Endothelial cell of umbilical vein (primary cell): Measurements from ENCODE around the gene PCNX1. TPM values are rescaled to one million over a fixed set of nuclear protein-coding genes. Genes with fewer than 3 reads are reported as not detected.

Experiments
- BruUV-seq: library from RNA; stranded (reverse); fragments of 400-500 nt; replicated peaks from 2 replicates; lab custom pipeline; 2021; lab: Mats Ljungman, UMichigan
- CTCF ChIA-PET: fragments of 300-600, 350-600 bp; sonication (Branson Sonifier 250); formaldehyde crosslinking; loops from one replicate; lab custom pipeline; 2021; ENCODE audit warnings: antibody characterized with exemption, inconsistent platforms; lab: Charles Lee
- POLR2A ChIA-PET: fragments of 300-600, 350-600 bp; sonication (Branson Sonifier 250); formaldehyde crosslinking; loops from one replicate; lab custom pipeline; 2021; ENCODE audit warnings: antibody characterized with exemption, inconsistent platforms; lab: Charles Lee
- DNase-seq: peaks from one replicate; pipeline ENCODE4 v3.0.0-alpha.2; 2011; ENCODE audit warnings: low read depth, low spot score
- FAIRE-seq: peaks from 2 replicates; lab custom pipeline; 2011; peaks lifted over from hg19 to GRCh38; lab: Jason Lieb, UNC
- H2AFZ ChIP-seq: 2 replicates; pipeline ENCODE4 v1.6.0; 2012; ENCODE audit warnings: low read depth, low read length, control low read depth, inconsistent platforms
- H3K27ac ChIP-seq: 2 replicates; pipeline ENCODE4 v1.5.1; 2011; ENCODE audit warnings: low read depth, mild to moderate bottlenecking, control low read depth, low read length, moderate library complexity; ENCODE audit not compliant: insufficient read depth
- H3K27me3 ChIP-seq, 2 experiments: 2 replicates each; pipeline versions ENCODE4 v1.6.0 to v1.6.1; 2011; ENCODE audit warnings: low read length in 2 of 2, mixed read lengths in 1 of 2; ENCODE audit not compliant: control insufficient read depth in 2 of 2, insufficient read depth in 2 of 2
- H3K36me3 ChIP-seq, 2 experiments: 2 replicates in 1 of 2; 3 replicates in 1 of 2; pipeline ENCODE4 v1.5.1; 2011; ENCODE audit warnings: low read length in 2 of 2, mild to moderate bottlenecking in 1 of 2, moderate library complexity in 1 of 2; ENCODE audit not compliant: control insufficient read depth in 2 of 2, insufficient read depth in 2 of 2; ENCODE audit errors: extremely low read depth in 1 of 2
- H3K4me1 ChIP-seq: 3 replicates; pipeline ENCODE4 v1.5.1; 2011; ENCODE audit warnings: mild to moderate bottlenecking, low read length; ENCODE audit not compliant: control insufficient read depth, insufficient read depth; ENCODE audit errors: extremely low read depth
- H3K4me2 ChIP-seq: 2 replicates; pipeline ENCODE4 v1.6.1; 2011; ENCODE audit warnings: low read length, control low read depth, mixed read lengths; ENCODE audit not compliant: insufficient read depth
- H3K4me3 ChIP-seq, 3 experiments: fragments of 200-600 bp in 1 of 3; sonication (generic), shearing (Covaris generic) in 1 of 3; replicated peaks in 1 of 3; 2 replicates each; pipeline ENCODE4 v1.5.1; 2011 to 2016; ENCODE audit warnings: control low read depth in 3 of 3, low read length in 3 of 3, mild to moderate bottlenecking in 2 of 3, inconsistent platforms in 1 of 3, low read depth in 1 of 3, moderate library complexity in 1 of 3; ENCODE audit not compliant: insufficient read depth in 1 of 3
- H3K79me2 ChIP-seq: 2 replicates; pipeline ENCODE4 v1.6.0; 2012; ENCODE audit warnings: low read length, inconsistent platforms; ENCODE audit not compliant: control insufficient read depth, insufficient read depth
- H3K9ac ChIP-seq: replicated peaks from 2 replicates; pipeline ENCODE3; 2011; ENCODE audit warnings: low read length, control low read depth; ENCODE audit not compliant: insufficient read depth; ENCODE audit errors: extremely low read depth
- H3K9me1 ChIP-seq: replicated peaks from 3 replicates; pipeline ENCODE4 v1.6.0; 2011; ENCODE audit warnings: mild to moderate bottlenecking, low read length; ENCODE audit not compliant: control insufficient read depth, insufficient read depth; ENCODE audit errors: extremely low read depth
- H3K9me3 ChIP-seq: replicated peaks from 2 replicates; pipeline ENCODE4 v1.5.1; 2012; ENCODE audit warnings: low read length, inconsistent platforms; ENCODE audit not compliant: control insufficient read depth, insufficient read depth
- H4K20me1 ChIP-seq: replicated peaks from 2 replicates; pipeline ENCODE3; 2011; ENCODE audit warnings: mild to moderate bottlenecking, low read length; ENCODE audit not compliant: control insufficient read depth, insufficient read depth; ENCODE audit errors: extremely low read depth
- EZH2 ChIP-seq: IDR thresholded peaks from 2 replicates; pipeline ENCODE4 v1.6.1; 2012; ENCODE audit warnings: borderline replicate concordance, low read depth, mild to moderate bottlenecking, moderate library complexity, low read length, inconsistent platforms; ENCODE audit not compliant: severe bottlenecking
- FOS ChIP-seq: IDR thresholded peaks from 2 replicates; pipeline ENCODE4 v1.6.1; 2011; ENCODE audit warnings: mild to moderate bottlenecking, low read length, moderate library complexity, borderline replicate concordance; ENCODE audit not compliant: insufficient read depth
- GATA2 ChIP-seq: IDR thresholded peaks from 2 replicates; pipeline ENCODE4 v1.7.0; 2011; ENCODE audit warnings: low read depth, mild to moderate bottlenecking, moderate library complexity, mixed read lengths, low read length; ENCODE audit not compliant: insufficient read length, insufficient read depth
- JUN ChIP-seq: IDR thresholded peaks from 2 replicates; pipeline ENCODE4 v1.6.1; 2011; ENCODE audit warnings: borderline replicate concordance, low read depth; ENCODE audit not compliant: insufficient read length, insufficient read depth
- MYC ChIP-seq: IDR thresholded peaks from one replicate; pipeline ENCODE4 v1.6.1; 2011; ENCODE audit warnings: mild to moderate bottlenecking, low read depth, low read length
- POLR2A ChIP-seq: IDR thresholded peaks from 2 replicates; pipeline ENCODE4 v1.6.1; 2012; ENCODE audit warnings: low read depth, mild to moderate bottlenecking, control low read depth, low read length
- POLR2AphosphoS5 ChIP-seq: IDR thresholded peaks from 2 replicates; pipeline ENCODE4 v1.6.1; 2012; ENCODE audit warnings: low read depth, mild to moderate bottlenecking, control low read depth, low read length, moderate library complexity; ENCODE audit not compliant: insufficient read depth
- dilution Hi-C: fragments of 300-500 bp; cut with MboI; formaldehyde crosslinking; loops from one replicate; pipeline ENCODE4 v1.15.0; 2019; ENCODE audit warnings: low sequenced_read_pairs; ENCODE audit not compliant: extremely low pct_ligation_motif_present
- intact Hi-C: fragments of 100-400 bp; cut with micrococcal nuclease; formaldehyde crosslinking; loops from one replicate; pipeline ENCODE4 v1.10.0; 2022
- polyA plus RNA-seq, 4 experiments: library from polyadenylated mRNA; depleted of rRNA in 3 of 4; stranded (reverse) in 3 of 4; unstranded in 1 of 4; fragments of >200 nt; gene quantifications; 2 replicates each; pipeline versions ENCODE4 v1.2.1 to v1.2.3, GENCODE V29; 2011 to 2012; ENCODE audit warnings: missing spikeins in 1 of 4
- total RNA-seq: library from RNA; stranded (reverse); gene quantifications from 2 replicates; pipeline ENCODE4 v1.2.3, GENCODE V29; 2021
- TF ChIP-seq, protein P1 (sequence below), 2 donors: IDR thresholded peaks; 1 replicate in 1 of 2; 2 replicates in 1 of 2; pipeline ENCODE4 v1.5.1; 2011; ENCODE audit warnings: low read length in 2 of 2, mild to moderate bottlenecking in 2 of 2, moderate library complexity in 2 of 2, control low read depth in 1 of 2, inconsistent platforms in 1 of 2, low read depth in 1 of 2; ENCODE audit not compliant: insufficient read depth in 1 of 2; ENCODE audit errors: extremely low read depth in 1 of 2
- TF ChIP-seq, protein P2 (sequence below): IDR thresholded peaks from 2 replicates; pipeline ENCODE4 v1.6.1; 2011; ENCODE audit not compliant: insufficient read depth, insufficient read length

The PCNX1 gene
- total and polyA plus RNA-seq, 2 donors (not counting 3 experiments of a cell fraction or from before 2014, with no cell fraction given) = 21.4 to 40.5 TPM

DNA sequence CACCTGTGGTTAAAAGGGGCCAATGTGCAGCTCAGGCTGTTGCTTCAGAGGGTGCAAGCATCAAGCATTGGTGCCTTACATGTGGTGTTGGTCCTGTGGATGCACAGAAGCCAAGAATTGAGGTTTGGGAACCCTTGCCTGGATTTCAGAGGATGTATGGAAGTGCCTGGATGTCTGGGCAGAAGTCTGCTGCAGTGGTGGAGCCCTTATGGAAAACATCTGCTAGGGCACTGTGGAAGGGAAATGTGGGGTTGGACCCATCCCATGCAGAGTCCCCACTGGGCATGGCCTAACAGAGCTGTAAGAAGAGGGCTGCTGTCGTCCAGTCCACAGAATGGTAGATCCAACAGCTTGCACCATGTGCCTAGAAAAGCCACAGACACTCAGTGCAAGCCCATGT is 36.6 kb downstream of the PCNX1 start:
- H3K9ac ChIP-seq = no peak overlapping the region
- FAIRE-seq = no peak
- no peak for DNase-seq
- no peak overlapping the region for H2AFZ ChIP-seq
- no peaks in the 10 kb centered on the region for H3K4me1 ChIP-seq
- dilution Hi-C loops = no loop called here
- POLR2A ChIA-PET = no interaction called here
- H3K27ac ChIP-seq = no peak overlapping the region
- BruUV-seq = no TSS peak
- CTCF ChIA-PET = interaction anchor here (0.9 kb wide), 1 partner anchor 38 kb away, joined by 3 read pairs; no protein-coding TSS in a partner anchor
- intact Hi-C loops = no loop called here
- no peak overlapping the region for H3K4me3 ChIP-seq
- no peaks in the 10 kb centered on the region for H3K9me3 ChIP-seq
- peaks cover 10% of the 10 kb centered on the region for H3K79me2 ChIP-seq
- no peaks in the 10 kb centered on the region for H3K27me3 ChIP-seq
- no peaks in the 10 kb centered on the region for H4K20me1 ChIP-seq
- TF ChIP-seq, protein P1, sequence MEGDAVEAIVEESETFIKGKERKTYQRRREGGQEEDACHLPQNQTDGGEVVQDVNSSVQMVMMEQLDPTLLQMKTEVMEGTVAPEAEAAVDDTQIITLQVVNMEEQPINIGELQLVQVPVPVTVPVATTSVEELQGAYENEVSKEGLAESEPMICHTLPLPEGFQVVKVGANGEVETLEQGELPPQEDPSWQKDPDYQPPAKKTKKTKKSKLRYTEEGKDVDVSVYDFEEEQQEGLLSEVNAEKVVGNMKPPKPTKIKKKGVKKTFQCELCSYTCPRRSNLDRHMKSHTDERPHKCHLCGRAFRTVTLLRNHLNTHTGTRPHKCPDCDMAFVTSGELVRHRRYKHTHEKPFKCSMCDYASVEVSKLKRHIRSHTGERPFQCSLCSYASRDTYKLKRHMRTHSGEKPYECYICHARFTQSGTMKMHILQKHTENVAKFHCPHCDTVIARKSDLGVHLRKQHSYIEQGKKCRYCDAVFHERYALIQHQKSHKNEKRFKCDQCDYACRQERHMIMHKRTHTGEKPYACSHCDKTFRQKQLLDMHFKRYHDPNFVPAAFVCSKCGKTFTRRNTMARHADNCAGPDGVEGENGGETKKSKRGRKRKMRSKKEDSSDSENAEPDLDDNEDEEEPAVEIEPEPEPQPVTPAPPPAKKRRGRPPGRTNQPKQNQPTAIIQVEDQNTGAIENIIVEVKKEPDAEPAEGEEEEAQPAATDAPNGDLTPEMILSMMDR (IDR thresholded peaks at IDR 0.05; ENCODE audit: extremely low read depth in 1 of 2, insufficient read depth in 1 of 2, low read depth in 1 of 2, low read length in 2 of 2) = no peak
- TF ChIP-seq FOS (no peak), EZH2 (no peak), GATA2 (no peak), POLR2AphosphoS5 (no peak), JUN (no peak), POLR2A (no peak), MYC (no peak)
- TF ChIP-seq, protein P2, sequence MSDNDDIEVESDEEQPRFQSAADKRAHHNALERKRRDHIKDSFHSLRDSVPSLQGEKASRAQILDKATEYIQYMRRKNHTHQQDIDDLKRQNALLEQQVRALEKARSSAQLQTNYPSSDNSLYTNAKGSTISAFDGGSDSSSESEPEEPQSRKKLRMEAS = no peak
- H3K9me1 ChIP-seq = no peaks in the 10 kb centered on the region
- peaks cover 0 to 2% of the 10 kb centered on the region in 2 experiments for H3K36me3 ChIP-seq
- H3K4me2 ChIP-seq = no peak overlapping the region
